C4-2B (cell line): Measurements from ENCODE around the gene NLRP4.

ENCODE experiments used
- H3K27ac ChIP-seq: fragments of 450-650 bp; 2 replicates; pipeline ENCODE4 v1.5.1; 2017
- ZFX ChIP-seq: fragments of 450-650 bp; IDR thresholded peaks from 2 replicates; pipeline ENCODE4 v1.6.1; 2017
- TF ChIP-seq, protein P1 (sequence below): fragments of 450-650 bp; conservative IDR thresholded peaks from 2 replicates; pipeline ENCODE4 v1.5.1; 2017; ENCODE audit warnings: mild to moderate bottlenecking

NLRP4 gene

DNA sequence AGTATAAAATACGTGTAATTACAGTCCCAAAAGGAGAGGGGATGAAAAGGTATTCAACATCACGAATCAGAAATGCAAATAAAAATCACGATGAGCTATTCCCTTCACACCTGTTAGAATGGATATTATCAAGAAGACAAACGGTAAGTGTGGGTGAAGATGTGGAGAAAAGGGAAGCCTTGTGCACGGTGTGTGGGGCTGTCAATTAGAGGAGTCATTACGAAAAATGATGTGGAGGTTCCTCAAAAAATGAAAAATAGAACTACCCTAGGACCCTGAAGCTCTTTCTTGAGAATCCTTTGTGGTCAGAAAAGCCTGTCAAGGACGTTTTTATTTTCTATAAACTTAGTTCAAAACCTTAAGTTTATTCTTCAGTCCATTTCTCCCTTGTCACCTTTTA, 23.9 kb upstream of the NLRP4 start:
- TF ChIP-seq, protein P1, sequence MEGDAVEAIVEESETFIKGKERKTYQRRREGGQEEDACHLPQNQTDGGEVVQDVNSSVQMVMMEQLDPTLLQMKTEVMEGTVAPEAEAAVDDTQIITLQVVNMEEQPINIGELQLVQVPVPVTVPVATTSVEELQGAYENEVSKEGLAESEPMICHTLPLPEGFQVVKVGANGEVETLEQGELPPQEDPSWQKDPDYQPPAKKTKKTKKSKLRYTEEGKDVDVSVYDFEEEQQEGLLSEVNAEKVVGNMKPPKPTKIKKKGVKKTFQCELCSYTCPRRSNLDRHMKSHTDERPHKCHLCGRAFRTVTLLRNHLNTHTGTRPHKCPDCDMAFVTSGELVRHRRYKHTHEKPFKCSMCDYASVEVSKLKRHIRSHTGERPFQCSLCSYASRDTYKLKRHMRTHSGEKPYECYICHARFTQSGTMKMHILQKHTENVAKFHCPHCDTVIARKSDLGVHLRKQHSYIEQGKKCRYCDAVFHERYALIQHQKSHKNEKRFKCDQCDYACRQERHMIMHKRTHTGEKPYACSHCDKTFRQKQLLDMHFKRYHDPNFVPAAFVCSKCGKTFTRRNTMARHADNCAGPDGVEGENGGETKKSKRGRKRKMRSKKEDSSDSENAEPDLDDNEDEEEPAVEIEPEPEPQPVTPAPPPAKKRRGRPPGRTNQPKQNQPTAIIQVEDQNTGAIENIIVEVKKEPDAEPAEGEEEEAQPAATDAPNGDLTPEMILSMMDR, result no peak
- H3K27ac ChIP-seq, result no peak overlapping the region

DNA sequence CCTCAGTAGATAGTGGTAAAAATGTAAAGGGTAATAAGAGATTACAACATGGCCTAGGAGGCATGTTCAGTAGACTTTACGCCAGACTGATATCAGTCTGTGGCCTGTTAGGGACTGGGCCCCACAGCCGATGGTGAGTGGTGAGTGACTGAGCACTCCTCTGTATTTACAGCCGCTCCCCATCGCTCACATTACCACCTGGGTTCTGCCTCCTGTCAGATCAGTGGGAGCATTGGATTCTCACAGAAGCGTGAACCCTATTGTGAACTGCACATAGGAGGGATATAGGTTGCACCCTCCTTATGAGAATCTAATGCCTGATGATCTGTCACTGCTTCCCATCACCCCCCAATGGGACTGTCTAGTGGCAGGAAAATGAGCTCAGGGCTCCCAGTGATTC, 22.4 kb upstream of the NLRP4 start:
- TF ChIP-seq, protein P1, result no peak
- TF ChIP-seq ZFX, result no peak

DNA sequence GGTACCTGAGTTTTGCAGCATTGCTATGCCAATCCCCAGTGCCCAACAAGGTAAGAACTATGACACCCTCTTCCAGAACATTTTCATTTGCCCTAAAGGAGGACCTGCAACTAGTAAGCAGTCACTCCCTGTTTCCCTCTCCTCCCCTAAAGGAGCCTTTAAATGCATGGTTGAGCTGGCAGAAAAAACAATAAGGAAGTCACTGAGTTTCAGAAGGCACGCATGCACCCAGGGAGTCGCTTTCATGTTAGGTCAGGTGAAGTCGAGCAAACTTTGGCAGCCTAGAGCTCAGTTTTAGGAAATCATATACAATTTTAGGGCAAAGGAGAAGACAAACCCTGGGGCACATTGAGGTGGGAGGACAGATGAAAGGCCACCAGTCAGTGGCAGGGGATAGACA, 16.3 kb upstream of the NLRP4 start:
- TF ChIP-seq, protein P1, result no peak
- no peak for TF ChIP-seq ZFX
- H3K27ac ChIP-seq, result no peak overlapping the region

More for the DNA sequence above, 22.4 kb upstream of the NLRP4 start:
- H3K27ac ChIP-seq, result no peak overlapping the region

DNA sequence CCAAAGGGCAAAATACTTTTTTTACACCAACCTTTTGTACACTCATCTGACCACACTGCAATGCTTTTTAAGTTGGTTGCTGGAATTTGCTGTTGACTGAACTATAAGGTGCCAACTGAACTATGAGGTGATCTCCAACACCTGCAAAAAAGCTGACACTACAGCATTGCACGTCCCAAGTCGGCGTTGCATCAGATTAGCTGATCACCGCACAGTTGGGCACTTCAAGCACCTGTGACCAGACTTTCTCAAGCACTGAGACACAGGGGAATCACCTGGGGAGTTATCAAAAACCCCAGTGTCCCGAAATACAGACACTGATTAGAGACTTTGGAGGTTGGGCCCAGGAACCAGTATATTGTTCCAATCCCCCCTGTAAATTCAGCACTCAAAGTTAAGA, 5.7 kb upstream of the NLRP4 start:
- TF ChIP-seq ZFX, result no peak
- TF ChIP-seq, protein P1, result no peak
- no peak overlapping the region for H3K27ac ChIP-seq

DNA sequence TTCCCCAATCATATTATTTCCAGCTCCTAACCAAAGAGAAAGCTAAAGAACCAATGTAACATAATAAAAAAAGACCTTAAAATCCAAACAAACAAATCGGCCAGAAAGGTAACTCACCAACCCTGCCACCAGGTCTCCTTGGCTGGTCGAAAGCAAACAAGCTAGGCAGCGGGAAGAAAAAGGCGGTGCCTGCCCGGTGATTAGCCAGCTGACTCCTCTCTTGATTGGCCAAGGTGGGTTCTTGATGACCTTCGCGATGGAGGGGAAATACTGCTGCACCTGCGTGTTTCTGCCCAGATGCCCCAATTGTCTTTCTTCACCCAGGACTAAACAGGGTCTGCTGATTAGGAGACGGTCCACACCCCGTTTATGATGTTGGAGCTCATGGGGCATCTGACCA, 4.5 kb upstream of the NLRP4 start, which contains the start of gene NLRP11:
Gene NLRP11 (minus strand): TSS at position 154 of the 400 bp plus-strand sequence. CDS start 13,825 bp downstream, outside the sequence.
- TF ChIP-seq ZFX, result no peak
- TF ChIP-seq, protein P1, result no peak
- no peak within 1 kb of the TSS for H3K27ac ChIP-seq

DNA sequence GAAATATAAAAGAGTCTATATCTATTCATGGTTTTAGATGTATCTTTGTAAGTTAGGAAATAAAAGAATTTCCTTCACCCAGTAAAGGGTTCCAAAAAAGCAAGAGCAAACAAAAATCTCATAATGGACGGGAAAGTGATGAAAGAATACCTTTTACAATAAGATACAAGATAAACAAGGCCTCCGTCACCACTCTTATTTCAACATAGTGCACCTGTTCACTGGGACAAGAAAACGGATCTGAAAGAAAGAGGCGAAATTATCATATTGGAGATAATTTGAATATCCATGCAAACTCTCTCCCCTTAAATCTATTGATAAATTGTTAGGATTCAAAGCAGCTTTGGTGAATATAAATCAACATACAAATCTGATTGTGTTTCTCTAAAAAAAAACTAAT, 3.7 kb upstream of the NLRP4 start:
- H3K27ac ChIP-seq, result no peak overlapping the region
- TF ChIP-seq, protein P1, result no peak
- no peak for TF ChIP-seq ZFX

DNA sequence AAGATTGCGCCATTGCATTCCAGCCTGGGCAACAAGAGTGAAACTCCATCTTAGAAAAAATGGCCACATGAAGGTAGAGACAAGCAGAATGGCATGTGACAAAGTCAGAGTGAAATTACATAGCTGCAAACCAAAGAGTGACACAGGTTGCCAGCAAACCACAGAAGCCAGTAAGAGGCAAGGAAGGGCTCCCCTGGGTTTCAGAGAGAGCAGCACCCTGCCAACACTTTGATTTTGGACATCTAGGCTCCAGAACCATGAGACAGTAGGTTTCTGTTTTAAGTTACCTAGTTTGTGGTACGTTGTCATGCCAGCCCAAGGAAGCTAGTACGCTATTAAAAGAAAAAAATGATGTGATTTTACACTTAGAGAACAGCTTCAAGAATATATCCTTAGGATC, 1.9 kb downstream of the NLRP4 start:
- TF ChIP-seq ZFX, result no peak
- TF ChIP-seq, protein P1, result no peak

More for the DNA sequence above, 1.9 kb downstream of the NLRP4 start:
- no peak overlapping the region for H3K27ac ChIP-seq
